IMR-90 (cell line): ENCODE data around the gene MYO3B. TPM values are rescaled to one million over a fixed set of nuclear protein-coding genes. Genes with fewer than 3 reads are reported as not detected.

Experiments
- ATAC-seq: fragments of 200-7000 bp; cut with Tn5 transposase; 2 replicates; pipeline ENCODE4 v1.9.1; 2020; ENCODE audit warnings: low read depth, mild to moderate bottlenecking, moderate library complexity
- BruUV-seq: library from RNA; stranded (reverse); fragments of 400-500 nt; replicated peaks from 2 replicates; lab custom pipeline; 2021; lab: Mats Ljungman, UMichigan
- CTCF ChIA-PET: fragments of 300-600 bp; formaldehyde crosslinking; extraction: SDS; loops from one replicate; lab custom pipeline; 2021; ENCODE audit warnings: antibody characterized with exemption; lab: Yijun Ruan, JAX
- POLR2A ChIA-PET: fragments of 300-600 bp; sonication (Branson Sonifier 250); formaldehyde crosslinking; loops from one replicate; lab custom pipeline; 2022; ENCODE audit warnings: antibody characterized with exemption; ENCODE audit not compliant: unreplicated experiment; lab: Charles Lee
- DNase-seq: peaks from one replicate; pipeline ENCODE4 v3.0.0; 2013
- H2AFZ ChIP-seq: replicated peaks from 2 replicates; pipeline ENCODE3; 2013; ENCODE audit warnings: low read length, mild to moderate bottlenecking; ENCODE audit not compliant: poor library complexity
- H2AK5ac ChIP-seq: 2 replicates; pipeline ENCODE4 v1.6.1; 2013; ENCODE audit warnings: low read depth, low read length, inconsistent platforms
- H2AK9ac ChIP-seq: replicated peaks from 2 replicates; pipeline ENCODE3; 2013; ENCODE audit warnings: mild to moderate bottlenecking, low read depth, low read length, moderate library complexity; ENCODE audit not compliant: poor library complexity
- H2BK120ac ChIP-seq: 2 replicates; pipeline ENCODE4 v1.6.1; 2013; ENCODE audit warnings: low read depth, low read length, inconsistent platforms
- H2BK15ac ChIP-seq: 3 replicates; pipeline ENCODE4 v1.6.1; 2013; ENCODE audit warnings: low read depth, low read length, inconsistent platforms
- H2BK20ac ChIP-seq: 2 replicates; pipeline ENCODE4 v1.6.1; 2013; ENCODE audit warnings: low read depth, mild to moderate bottlenecking, inconsistent platforms, low read length, moderate library complexity
- H2BK5ac ChIP-seq: 2 replicates; pipeline ENCODE4 v1.6.1; 2013; ENCODE audit warnings: mild to moderate bottlenecking, low read depth, low read length, inconsistent platforms; ENCODE audit not compliant: poor library complexity, severe bottlenecking
- H3K14ac ChIP-seq: replicated peaks from 2 replicates; pipeline ENCODE4 v1.6.1; 2013; ENCODE audit warnings: low read depth, low read length, inconsistent platforms
- H3K18ac ChIP-seq: 2 replicates; pipeline ENCODE4 v1.6.1; 2013; ENCODE audit warnings: low read depth, low read length, control low read depth
- H3K23ac ChIP-seq: 2 replicates; pipeline ENCODE4 v1.6.1; 2013; ENCODE audit warnings: low read depth, low read length, inconsistent platforms
- H3K27ac ChIP-seq: 2 replicates; pipeline ENCODE4 v1.5.1; 2013; ENCODE audit warnings: mild to moderate bottlenecking, control low read depth, low read length; ENCODE audit not compliant: insufficient read depth
- H3K27me3 ChIP-seq: 2 replicates; pipeline ENCODE4 v1.6.1; 2013; ENCODE audit warnings: low read length; ENCODE audit not compliant: control insufficient read depth, insufficient read depth
- H3K36me3 ChIP-seq: 2 replicates; pipeline ENCODE4 v1.6.1; 2013; ENCODE audit warnings: low read length, mixed read lengths; ENCODE audit not compliant: control insufficient read depth, insufficient read depth
- H3K4ac ChIP-seq: 2 replicates; pipeline ENCODE4 v1.6.1; 2013; ENCODE audit warnings: low read depth, low read length, inconsistent platforms
- H3K4me1 ChIP-seq: 2 replicates; pipeline ENCODE4 v1.6.1; 2013; ENCODE audit warnings: low read length, mixed read lengths; ENCODE audit not compliant: control insufficient read depth, insufficient read depth
- H3K4me2 ChIP-seq: 2 replicates; pipeline ENCODE4 v1.6.1; 2013; ENCODE audit warnings: low read depth, mild to moderate bottlenecking, control low read depth, low read length, moderate library complexity
- H3K4me3 ChIP-seq: 2 replicates; pipeline ENCODE4 v1.5.1; 2013; ENCODE audit warnings: low read depth, mild to moderate bottlenecking, control low read depth, low read length, moderate library complexity; ENCODE audit not compliant: insufficient read depth
- H3K56ac ChIP-seq: 2 replicates; pipeline ENCODE4 v1.6.1; 2013; ENCODE audit warnings: low read length, inconsistent platforms; ENCODE audit not compliant: insufficient read depth; ENCODE audit errors: extremely low read depth
- H3K79me1 ChIP-seq, 2 experiments: 2 replicates each; pipeline ENCODE4 v1.6.1; 2013; ENCODE audit warnings: low read length in 2 of 2, inconsistent platforms in 1 of 2, low read depth in 1 of 2
- H3K9ac ChIP-seq: 2 replicates; pipeline ENCODE4 v1.6.1; 2013; ENCODE audit warnings: low read depth, low read length, control low read depth
- H3K9me1 ChIP-seq: 2 replicates; pipeline ENCODE4 v1.6.1; 2013; ENCODE audit warnings: low read length, inconsistent platforms; ENCODE audit not compliant: insufficient read depth
- H3K9me3 ChIP-seq: 2 replicates; pipeline ENCODE4 v1.6.1; 2013; ENCODE audit warnings: low read length; ENCODE audit not compliant: control insufficient read depth, insufficient read depth
- H4K20me1 ChIP-seq: 2 replicates; pipeline ENCODE4 v1.6.1; 2013; ENCODE audit warnings: low read length, inconsistent platforms; ENCODE audit not compliant: insufficient read depth
- H4K5ac ChIP-seq: 2 replicates; pipeline ENCODE4 v1.6.1; 2013; ENCODE audit warnings: mild to moderate bottlenecking, low read depth, low read length, control low read depth
- H4K8ac ChIP-seq, 2 experiments: 2 replicates each; pipeline ENCODE4 v1.6.1; 2013; ENCODE audit warnings: low read depth in 2 of 2, low read length in 2 of 2, control low read depth in 1 of 2, inconsistent platforms in 1 of 2
- H4K91ac ChIP-seq: 2 replicates; pipeline ENCODE4 v1.6.1; 2013; ENCODE audit warnings: low read depth, low read length, inconsistent platforms; ENCODE audit not compliant: insufficient read depth
- BHLHE40 ChIP-seq: fragments of 150-350 bp; IDR thresholded peaks from 2 replicates; pipeline ENCODE4 v1.6.1; 2016; ENCODE audit warnings: mild to moderate bottlenecking, low read depth, low read length
- CHD1 ChIP-seq: IDR thresholded peaks from 2 replicates; pipeline ENCODE4 v1.6.1; 2012; ENCODE audit warnings: low read depth, low read length, improper control_type of control experiment
- CTCF ChIP-seq: conservative IDR thresholded peaks from 2 replicates; pipeline ENCODE4 v1.5.1; 2012; ENCODE audit warnings: mild to moderate bottlenecking, low read depth, low read length, improper control_type of control experiment
- FOS ChIP-seq: fragments of 150-350 bp; IDR thresholded peaks from 2 replicates; pipeline ENCODE4 v1.6.1; 2016; ENCODE audit warnings: low read depth, low read length
- MAFK ChIP-seq: IDR thresholded peaks from 2 replicates; pipeline ENCODE4 v1.6.1; 2012; ENCODE audit warnings: low read depth, low read length, improper control_type of control experiment
- MAZ ChIP-seq: IDR thresholded peaks from 2 replicates; pipeline ENCODE4 v1.6.1; 2012; ENCODE audit warnings: low read depth, mild to moderate bottlenecking, low read length, improper control_type of control experiment, moderate library complexity, borderline replicate concordance
- MXI1 ChIP-seq: IDR thresholded peaks from 2 replicates; pipeline ENCODE4 v1.6.1; 2012; ENCODE audit warnings: low read depth, mild to moderate bottlenecking, low read length, moderate library complexity, borderline replicate concordance
- RAD21 ChIP-seq: IDR thresholded peaks from 2 replicates; pipeline ENCODE4 v1.6.1; 2012; ENCODE audit warnings: low read length, improper control_type of control experiment
- RCOR1 ChIP-seq: IDR thresholded peaks from 2 replicates; pipeline ENCODE4 v1.6.1; 2012; ENCODE audit warnings: mild to moderate bottlenecking, low read length, improper control_type of control experiment; ENCODE audit not compliant: insufficient replicate concordance
- SMC3 ChIP-seq: fragments of 150-350 bp; IDR thresholded peaks from 2 replicates; pipeline ENCODE4 v1.6.1; 2016; ENCODE audit warnings: low read depth, mild to moderate bottlenecking, antibody characterized with exemption, low read length, moderate library complexity
- WGBS, 2 experiments: methylation state at CpG; one replicate each; pipeline versions ENCODE4 v1.1.5 to v1.1.7; 2013; ENCODE audit warnings: missing lambda C conversion rate in 2 of 2; ENCODE audit not compliant: insufficient read length in 1 of 2; ENCODE audit errors: extremely low coverage in 2 of 2; 5-methylcytosine and 5-hydroxymethylcytosine counted together
- dilution Hi-C: fragments of 300-500 bp; cut with HindIII; formaldehyde crosslinking; loops from one replicate; pipeline ENCODE4 v1.14.3; 2018; ENCODE audit warnings: low sequenced_read_pairs; ENCODE audit not compliant: unreplicated experiment
- in situ Hi-C: fragments of 300-500 bp; cut with MboI; formaldehyde crosslinking; loops from 3 replicates; pipeline ENCODE4 v1.14.3; 2019; ENCODE audit warnings: low sequenced_read_pairs, inconsistent platforms, mixed read lengths
- intact Hi-C: fragments of 100-400 bp; cut with micrococcal nuclease; formaldehyde crosslinking; loops from 2 replicates; pipeline ENCODE4 v1.10.0; 2022
- polyA plus RNA-seq, 3 experiments: library from polyadenylated mRNA; depleted of rRNA; stranded (reverse); fragments of >200 nt; gene quantifications; 2 replicates each; pipeline ENCODE4 v1.2.3, GENCODE V29; 2012; ENCODE audit warnings: low replicate concordance in 1 of 3
- total RNA-seq: library from RNA; depleted of rRNA; stranded (reverse); fragments of >200 nt; gene quantifications from 2 replicates; pipeline ENCODE4 v1.2.3, GENCODE V29; 2012
- TF ChIP-seq, protein P1 (sequence below): fragments of 150-350 bp; IDR thresholded peaks from 2 replicates; pipeline ENCODE4 v1.6.1; 2017; ENCODE audit warnings: mild to moderate bottlenecking, antibody characterized with exemption, low read length, low read depth

Gene MYO3B
- total and polyA plus RNA-seq, 2 of the 4 experiments (the other 2 are of a cell fraction): 0.02 TPM; not detected in 1

- H3K27me3 ChIP-seq: peaks cover 2% of the 10 kb centered on the region; the same call in 1 of the 2 replicates
- H3K4me2 ChIP-seq: no peak overlapping the region
- H3K18ac ChIP-seq: no peak overlapping the region
- H2AK5ac ChIP-seq: no peak overlapping the region
- no peak overlapping the region for H2BK5ac ChIP-seq
- H2BK120ac ChIP-seq: no peak overlapping the region
- no peak overlapping the region for H3K56ac ChIP-seq
- TF ChIP-seq CHD1: no peak
- TF ChIP-seq BHLHE40: no peak
- TF ChIP-seq CTCF: peak; percentile 60
- TF ChIP-seq FOS: no peak
- TF ChIP-seq RAD21: peak; percentile 56
- no peak for TF ChIP-seq MAFK
- TF ChIP-seq MXI1: no peak
- TF ChIP-seq SMC3: peak; percentile 38; the same call in 1 of the 2 replicates
- TF ChIP-seq, protein P1, sequence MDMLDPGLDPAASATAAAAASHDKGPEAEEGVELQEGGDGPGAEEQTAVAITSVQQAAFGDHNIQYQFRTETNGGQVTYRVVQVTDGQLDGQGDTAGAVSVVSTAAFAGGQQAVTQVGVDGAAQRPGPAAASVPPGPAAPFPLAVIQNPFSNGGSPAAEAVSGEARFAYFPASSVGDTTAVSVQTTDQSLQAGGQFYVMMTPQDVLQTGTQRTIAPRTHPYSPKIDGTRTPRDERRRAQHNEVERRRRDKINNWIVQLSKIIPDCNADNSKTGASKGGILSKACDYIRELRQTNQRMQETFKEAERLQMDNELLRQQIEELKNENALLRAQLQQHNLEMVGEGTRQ: no peak
- no peak for TF ChIP-seq MAZ
- no peak for TF ChIP-seq RCOR1
- 0% methylated on average over 1 of the region's 4 CpGs; no CpG with 5 or more reads in 1 of the 2 experiments for WGBS, 2 experiments
- H4K8ac ChIP-seq: no peak overlapping the region
- peaks cover 3% of the 10 kb centered on the region for H3K9me3 ChIP-seq
- no peaks in the 10 kb centered on the region for H3K9me1 ChIP-seq
- BruUV-seq: no TSS peak
- no peaks in the 10 kb centered on the region for H3K79me1 ChIP-seq
- peak; percentile 85 for ATAC-seq
- H3K27ac ChIP-seq: no peak overlapping the region
- CTCF ChIA-PET: interaction anchor here (0.6 to 1.9 kb wide), 7 partner anchors 9 to 490 kb away, joined by 3 to 7 read pairs (median 4); no protein-coding TSS in a partner anchor
- H4K5ac ChIP-seq: no peak overlapping the region
- in situ Hi-C loops (no loop called here), intact Hi-C loops (loop anchor here (1.0 kb wide), 2 partner anchors 488 to 549 kb away; no protein-coding TSS in a partner anchor), dilution Hi-C loops (no loop called here)
- no peak overlapping the region for H2BK20ac ChIP-seq
- no peak overlapping the region for H3K23ac ChIP-seq
- H4K91ac ChIP-seq: no peak overlapping the region
- no peaks in the 10 kb centered on the region for H3K4me1 ChIP-seq
- no peaks in the 10 kb centered on the region for H3K36me3 ChIP-seq
- H2AFZ ChIP-seq: peak overlapping the region; percentile 12
- no peak overlapping the region for H3K14ac ChIP-seq
- H2BK15ac ChIP-seq: no peak overlapping the region
- POLR2A ChIA-PET: no interaction called here
- H3K9ac ChIP-seq: no peak overlapping the region
- no peaks in the 10 kb centered on the region for H4K20me1 ChIP-seq
- DNase-seq: peak; percentile 37
- no peak overlapping the region for H3K4me3 ChIP-seq
- no peak overlapping the region for H3K4ac ChIP-seq
- no peak overlapping the region for H2AK9ac ChIP-seq
Observed at GRCh38 chr2:170324640-170325046, 146.7 kb downstream of the MYO3B start.
